NCI-H1105 (cell line): ENCODE results near the gene FEV.

Source experiments
- DNase-seq: peaks from one replicate; lab custom pipeline; 2025; lab: John Stamatoyannopoulos, UW

FEV gene

DNA sequence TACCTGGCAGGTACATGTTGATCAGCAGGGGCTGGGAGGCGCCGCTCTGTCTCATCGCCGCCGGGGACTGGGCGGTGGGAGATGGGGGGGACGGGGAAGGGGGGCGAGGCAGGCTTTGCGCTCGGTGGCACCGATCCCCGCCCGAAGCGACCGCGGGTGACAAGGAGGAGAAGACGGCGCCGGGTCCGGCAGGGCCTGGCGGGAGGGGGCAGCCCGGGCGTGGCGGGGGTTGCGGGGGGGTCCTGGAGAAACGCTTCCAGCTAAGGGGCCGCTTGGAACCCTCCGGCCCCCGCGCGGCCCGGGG, at the start of gene FEV:
FEV (minus strand) TSS at position 164 of the 304 bp plus-strand sequence; CDS start at position 55, 109 bp downstream.
- DNase-seq = peak; percentile 45

DNA sequence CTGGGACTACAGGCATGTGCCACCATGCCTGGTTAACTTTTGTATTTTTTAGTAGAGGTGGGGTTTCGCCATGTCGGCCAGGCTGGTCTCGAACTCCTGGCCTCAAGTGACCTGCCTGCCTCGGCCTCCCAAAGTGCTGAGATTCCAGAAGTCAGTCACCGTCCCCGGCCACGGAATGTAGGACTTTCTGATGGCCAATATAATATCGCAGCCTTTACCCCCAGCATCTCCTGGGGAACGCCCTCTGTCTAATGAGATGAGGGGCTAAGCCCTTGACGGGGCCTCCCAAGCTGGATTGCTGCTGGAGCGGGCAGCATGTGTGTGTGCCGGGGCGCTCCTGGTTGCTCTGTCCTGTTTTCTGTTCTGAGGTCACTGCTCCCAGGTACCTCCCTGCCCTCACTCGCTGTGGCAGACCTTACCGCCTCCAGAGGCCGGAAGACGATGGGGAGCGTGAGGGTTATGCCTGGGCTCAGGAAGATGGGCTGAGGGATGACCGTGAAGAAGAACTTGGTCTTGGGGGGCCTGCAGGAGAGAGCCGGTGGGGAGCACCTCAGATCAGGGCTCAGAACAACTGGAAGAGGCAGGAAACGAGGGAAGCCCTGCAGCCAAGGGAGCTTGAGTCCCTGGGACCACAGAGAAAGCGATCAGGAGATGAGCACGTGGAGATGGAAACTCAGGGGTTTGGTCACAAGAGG, 47.2 kb upstream of the FEV start:
- no peak for DNase-seq

DNA sequence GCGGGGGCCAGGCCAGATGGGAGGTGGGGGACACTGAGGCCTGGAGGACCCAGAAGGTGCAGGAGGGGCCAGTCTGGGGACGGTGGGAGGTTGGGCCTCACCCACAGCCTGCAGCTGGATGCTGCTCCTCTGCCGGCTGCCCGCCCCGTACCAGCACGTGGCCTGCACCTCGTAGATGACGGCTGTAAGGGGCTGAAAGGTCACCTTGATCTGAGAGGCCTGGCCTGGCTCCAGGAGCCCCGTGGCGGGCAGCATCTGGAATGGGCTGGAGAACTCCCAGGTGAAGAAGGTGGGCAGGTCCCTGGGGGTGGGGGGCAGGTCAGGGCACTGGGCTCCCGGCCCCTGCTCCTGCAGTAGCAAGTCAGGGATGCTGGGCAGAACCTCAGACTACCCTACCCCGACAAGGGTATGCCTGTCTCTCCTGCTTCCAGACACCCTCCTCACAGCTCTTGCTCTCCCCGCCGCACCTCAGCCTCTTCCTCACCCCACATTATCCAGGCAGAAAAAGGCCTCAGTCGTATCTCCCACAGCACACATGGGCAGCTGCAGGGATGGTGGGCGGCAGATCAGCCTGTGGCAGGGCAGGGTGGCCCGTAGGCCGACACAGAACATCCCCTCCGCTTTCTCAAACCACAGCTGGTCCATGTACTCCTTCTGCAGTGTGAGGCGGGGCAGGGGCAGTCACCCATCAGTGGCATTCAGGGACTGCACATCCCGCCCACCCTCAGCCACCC, 46.2 kb upstream of the FEV start:
- no peak for DNase-seq

DNA sequence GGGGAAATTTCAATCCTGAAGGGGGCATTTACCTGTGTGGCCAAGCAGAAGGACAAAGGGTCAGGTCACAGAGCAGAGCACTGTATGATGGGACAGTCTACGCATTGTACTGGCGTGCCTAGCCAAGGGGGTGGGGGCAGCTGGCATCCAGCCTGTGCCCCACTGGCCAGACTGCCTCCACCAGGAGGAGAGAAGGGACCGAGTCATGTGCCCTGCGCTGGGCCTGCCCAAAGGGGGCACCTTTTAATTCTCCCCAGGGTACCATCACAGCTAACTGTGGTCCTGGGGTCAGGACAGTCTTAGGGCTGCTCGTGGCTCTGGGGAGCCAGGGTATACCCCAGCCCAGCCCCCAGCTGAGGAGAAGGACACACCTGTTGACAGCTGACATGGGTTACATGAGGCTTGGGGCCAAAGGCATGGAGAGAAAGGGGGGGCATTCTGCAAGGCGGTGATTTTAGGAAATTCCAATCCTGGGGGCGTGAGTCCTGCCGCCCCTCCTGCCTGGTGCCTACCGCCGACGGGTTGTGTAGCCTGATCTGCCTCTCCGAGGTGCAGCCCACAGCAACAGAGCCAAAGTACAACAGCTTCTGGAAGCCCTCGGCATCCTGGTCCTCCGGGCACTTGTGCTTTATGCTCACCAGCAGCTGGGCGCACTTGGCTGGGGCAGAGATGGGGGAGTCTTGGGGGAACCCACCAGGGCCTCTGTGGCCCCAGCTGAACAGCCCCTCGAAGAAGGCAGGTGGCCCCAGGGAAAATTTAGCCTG, 45.4 kb upstream of the FEV start:
- no peak for DNase-seq

DNA sequence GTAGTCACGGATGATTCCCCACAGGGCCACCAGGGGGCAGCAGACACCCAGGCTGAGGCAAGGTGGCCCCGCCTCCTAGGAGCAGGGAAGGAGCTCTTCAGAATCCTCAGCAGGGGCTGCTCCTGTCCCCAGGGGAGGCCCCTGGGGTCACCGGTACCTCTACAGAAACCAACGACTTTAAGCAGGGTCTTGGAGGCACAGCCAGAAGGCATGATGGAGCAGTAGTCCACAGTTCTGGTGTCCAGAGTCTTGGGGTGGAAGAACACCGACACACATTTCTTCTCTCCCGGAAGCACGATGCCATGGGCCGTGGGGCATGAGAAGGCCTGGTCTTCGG, 44.8 kb upstream of the FEV start:
- DNase-seq = peak; percentile 20

DNA sequence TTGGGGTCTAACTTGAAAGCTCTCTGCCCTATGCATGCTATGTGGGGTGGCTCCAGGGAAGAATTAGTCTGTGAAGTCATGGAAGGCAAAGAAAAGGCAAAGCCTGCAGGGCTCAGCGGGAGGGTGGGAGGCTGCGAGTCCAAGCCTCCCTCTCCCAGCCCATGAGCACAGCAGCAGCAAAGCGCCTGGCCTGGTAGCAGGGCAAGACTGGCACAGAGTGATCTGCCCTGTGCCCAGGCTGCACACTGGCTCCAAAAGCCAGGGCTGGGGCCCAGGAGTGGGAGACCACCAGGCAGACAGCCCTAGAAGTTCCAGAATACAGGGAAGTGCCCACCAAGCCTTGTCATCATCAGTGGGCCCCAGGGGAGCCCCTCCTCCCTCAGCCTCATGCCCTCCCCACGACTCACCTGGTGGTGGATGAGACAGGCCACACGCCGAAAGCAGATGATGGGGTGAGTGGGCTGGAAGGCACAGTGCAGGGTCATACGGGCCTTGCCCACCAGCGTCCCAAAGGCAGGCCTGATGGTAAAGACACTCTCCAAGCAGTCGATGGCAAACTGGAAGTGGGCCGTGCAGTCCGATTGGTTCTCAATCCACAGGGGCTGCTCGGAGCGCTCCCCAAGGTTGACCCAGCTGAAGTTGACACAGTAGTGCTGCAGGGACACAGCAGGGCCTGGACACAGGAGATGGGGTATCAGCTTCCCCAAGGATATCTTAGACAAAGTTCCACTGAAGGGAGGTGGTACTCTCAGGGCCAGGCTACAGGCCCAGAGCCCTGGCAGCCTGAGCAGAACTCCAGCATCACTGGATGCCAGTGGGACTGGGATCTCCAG, 44.2 kb upstream of the FEV start:
- no peak for DNase-seq

DNA sequence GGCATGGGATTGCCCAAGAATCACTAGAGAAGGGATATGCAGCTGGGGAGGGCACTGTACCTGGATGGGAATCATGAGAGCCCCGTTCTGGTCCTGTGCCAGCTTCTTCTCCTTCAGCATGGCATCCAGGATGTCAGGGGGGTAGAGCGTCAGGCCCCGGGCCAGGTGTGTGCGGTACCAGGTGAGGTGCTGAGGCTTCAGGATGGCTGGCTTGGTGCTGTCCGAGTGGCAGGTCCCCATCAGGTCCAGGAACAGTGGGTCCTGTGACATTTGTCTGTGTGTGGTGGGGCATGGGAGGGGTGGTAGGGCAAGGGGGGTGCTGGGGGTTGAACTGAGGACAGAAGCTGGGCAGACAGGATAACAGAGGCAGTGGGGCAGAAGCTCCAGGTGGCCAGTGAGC, 43.2 kb upstream of the FEV start:
- DNase-seq = no peak

DNA sequence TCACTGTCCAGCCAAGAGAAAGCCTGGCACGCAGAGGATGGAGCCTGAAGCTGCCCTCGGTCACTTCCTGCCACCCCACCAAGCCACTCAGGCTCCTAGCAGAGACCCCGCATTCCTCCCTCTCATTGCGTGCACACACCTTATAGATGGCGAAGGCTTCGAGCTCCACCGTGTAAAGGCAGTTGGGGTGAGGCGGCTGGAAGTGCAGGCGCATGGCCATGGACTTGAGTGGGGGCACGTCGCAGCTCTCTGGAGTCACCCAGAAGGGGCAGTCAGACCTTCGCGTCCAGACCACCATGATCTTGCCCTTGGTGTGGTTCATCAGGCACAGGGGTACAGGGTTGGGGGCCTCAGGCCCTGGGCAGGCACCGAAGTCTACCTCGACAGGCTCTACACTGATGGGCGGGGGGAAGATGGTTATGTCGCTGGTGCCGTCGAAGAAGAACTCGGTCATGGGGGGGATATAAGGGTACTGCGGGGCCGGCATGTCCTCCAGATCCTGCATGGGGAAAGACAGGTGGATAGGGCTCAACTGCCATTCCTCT, 42.6 kb upstream of the FEV start:
- DNase-seq = no peak

DNA sequence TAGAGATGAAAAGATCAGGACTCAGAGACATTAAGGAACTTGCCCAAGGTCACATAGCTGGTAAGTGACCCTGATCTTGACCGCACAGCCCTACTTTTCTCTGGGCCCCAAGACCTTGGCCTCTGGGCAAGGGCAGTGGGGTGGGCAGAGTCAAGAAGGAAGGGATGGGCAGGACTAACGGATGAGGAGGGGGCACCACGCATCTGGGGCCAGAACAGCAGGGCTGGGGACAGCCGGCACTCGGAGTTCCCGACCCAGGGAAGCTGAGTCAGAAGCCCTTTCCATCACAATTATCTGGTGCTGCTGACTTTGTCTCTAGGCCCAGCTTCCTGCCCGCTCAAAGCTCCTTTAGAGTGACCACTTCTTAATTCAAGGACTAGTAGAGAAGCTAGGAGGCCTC, 42.0 kb upstream of the FEV start:
- DNase-seq = no peak

DNA sequence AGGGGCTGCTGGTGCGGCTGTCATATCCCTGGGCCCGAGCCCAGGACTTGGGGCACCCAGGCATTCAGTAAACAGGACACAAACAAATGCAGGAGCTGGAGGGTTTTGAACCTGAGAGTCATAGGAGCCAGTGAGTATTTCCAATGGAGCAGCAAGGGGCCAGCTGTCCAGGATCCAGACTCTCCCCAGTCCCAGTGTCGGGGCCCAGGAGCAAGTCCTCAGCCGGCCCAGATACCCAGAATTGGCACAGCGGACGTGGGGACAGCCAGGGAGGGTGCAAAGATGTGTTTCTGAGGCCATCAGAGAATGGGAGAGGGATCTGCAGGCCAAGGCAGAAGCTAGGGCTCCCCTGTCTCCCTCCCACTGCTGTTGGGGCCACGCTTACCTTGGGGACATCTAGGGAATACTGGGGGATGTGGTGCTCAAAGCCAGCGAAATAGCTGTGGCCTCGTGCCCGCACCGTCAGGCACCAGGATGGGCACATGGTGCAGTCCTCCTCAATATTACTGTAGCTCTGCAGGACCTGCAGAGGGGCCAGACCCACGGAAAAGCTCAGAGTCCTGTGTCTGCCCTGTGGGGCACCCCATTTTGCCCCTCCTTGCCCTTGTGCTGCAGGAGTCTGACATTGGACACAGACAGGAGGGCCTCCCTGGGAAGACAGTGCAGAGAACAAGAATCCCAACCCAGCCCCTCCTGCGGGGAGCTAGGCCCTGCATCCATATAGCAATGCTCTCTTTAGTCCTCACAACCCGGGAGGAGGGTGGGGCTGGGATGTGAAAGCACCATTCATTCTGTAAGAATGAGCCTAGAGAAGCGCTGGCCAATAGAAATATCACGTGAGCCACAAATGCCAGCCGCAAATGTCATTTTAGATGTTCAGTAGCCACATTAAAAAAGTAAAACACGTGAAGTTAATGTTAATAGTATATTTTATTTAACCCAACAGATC, 40.9 kb upstream of the FEV start:
- DNase-seq = no peak

DNA sequence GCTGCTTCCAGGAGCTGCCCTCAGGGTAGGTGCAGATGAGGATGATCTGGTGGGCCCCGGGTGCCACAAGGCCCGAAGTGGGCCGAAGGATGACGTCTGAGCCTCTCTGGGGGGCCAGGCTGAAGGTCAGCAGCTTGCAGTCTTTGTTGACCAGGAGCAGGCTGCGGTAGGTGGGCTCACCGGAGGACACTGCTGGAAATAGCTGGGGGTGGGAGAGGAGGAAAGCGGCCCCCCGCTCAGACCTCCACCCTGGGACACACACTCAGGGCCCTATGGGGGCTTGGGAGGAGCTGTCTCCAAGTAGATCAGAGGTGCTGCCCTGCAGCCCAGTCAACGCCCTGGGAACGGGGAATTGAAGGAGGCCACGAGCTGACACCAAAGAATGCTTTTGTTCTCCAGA, 39.1 kb upstream of the FEV start:
- no peak for DNase-seq

DNA sequence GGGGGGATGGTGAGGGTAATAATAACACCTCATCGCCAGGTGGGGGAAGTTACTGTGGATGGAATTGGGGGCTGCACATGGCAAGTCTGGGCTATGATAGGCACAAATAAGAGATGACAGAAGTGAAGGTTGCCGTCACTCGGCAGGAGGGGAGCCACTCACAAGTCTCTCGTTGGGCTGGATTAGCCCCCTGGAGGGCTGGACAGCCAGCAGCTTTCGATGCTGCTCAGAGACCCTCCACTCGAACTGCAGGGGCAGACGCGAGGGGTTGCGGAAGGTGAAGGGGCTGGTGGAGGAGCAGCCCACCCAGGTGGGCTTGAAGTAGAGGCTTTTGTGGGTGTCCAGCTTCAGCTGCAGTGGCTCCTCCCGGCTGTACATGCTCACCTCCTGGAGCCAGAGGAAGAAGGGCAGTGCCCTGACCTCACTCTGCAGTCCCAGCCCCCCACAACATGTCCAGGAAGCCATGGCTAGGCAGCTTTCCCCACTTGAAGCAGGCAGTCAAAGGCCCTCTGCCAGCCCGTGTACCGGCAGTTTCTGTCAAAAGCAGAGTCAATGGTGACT, 38.1 kb upstream of the FEV start:
- no peak for DNase-seq

DNA sequence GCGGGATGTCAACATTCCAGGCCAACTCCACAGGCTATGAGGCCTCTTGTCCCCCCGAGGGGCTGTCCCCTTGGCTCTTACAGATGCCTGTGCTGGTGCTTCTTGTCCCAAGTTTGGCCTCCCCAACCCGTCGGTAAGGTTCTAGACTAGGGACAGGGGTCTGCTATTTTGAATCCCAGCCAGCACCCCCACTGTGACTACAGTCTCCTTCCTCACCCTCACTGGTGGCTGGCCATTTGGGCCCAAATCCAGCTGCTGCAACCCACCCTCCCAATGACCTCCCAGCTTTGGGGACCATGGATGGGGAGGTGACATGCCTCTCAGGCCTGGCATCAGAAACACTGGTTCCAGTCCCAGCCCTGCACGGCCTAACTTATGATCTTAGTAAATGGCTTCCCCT, 37.6 kb upstream of the FEV start:
- DNase-seq = no peak

DNA sequence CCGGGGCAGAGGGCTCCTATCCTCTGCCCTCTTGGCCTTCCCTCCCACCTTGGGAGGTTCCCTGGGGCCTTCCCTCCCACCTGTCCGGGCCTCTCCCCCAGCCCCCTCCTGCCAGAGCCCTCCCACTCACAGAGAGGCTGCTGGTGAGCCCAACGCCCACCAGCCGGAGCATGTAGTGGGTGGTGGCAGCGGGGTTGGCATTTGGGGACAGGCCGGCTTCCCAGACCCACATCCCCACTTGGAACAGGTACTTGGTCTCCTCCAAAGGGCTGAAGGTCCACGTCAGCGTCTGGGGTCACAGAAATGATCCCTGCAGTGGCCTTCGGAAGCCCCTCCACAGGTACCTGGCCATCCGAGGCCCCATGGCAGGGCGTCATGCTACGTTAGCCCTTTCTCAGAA, 37.1 kb upstream of the FEV start:
- DNase-seq = no peak

DNA sequence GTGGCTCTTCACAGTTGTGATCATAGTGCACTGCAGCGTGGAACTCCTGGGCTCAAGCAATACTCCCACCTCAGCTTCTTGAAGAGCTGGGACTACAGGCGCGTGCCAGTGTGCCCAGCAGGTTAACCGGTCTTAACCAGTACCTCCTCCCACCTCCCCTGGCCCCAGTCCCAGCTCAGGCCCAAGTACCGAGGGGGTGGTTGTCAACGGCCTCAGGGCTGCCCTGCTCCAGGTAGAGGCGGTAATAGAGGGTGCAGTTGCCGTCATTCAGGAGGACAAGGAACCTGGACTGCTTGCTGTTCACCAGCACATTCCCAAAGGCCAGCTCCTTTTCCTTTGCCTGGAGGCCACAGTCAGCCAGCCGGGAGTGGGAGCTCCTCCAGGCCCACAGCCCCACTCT, 36.6 kb upstream of the FEV start:
- no peak for DNase-seq

DNA sequence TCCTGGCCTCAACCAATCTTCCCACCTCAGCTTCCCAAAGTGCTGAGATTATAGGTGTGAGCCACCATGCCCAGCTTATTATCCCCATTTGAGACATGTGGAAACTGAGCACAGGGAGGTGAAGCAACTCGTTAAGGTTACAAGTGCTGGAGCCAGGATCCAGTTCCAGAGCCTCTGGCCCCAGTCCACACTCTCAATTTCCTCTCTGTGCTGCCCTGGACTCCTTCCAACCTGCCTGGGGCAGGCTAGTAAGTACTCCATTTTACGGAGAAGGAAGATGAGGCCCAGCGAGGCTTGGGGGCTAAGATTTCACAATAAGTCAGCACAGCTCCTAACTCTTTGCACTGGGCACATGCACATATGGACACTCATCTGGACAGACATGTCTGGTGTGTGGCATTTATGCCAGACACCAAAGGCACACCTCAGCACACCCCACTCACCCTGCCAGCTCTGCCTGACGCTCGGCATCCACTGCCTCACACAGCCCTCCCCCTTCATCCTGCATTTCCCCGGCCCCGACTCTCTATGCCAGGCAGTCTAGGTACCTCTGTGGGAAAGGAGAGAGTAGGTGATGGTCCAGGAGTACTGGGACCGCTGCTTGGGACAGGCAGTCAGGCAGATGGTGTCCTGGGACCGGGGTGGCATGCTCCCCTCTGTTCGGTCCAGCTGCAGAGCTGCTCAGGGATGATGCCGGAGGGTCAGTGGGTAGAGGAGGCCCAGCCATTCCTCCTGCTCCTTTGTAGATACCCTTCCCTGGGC, 35.8 kb upstream of the FEV start:
- no peak for DNase-seq

DNA sequence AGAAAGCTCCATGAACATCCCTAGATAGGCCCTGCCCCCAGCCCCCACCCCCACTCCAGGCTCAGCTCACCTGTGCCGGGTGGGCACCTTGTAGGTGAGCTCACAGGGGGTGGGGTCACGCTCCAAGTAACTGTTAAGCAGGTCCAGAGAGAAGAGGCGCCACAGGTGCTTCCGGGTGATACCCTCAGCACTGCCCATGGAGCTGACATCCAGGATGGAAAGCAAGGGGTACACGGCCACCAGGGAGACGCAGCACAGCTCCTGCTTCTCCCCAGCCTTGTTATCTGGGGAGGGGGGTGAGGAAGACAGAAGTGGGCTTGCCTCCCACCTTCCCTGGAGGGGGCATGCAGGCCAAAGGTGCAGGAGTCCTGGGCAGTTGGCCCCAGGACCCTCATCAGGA, 34.5 kb upstream of the FEV start:
- DNase-seq = no peak

DNA sequence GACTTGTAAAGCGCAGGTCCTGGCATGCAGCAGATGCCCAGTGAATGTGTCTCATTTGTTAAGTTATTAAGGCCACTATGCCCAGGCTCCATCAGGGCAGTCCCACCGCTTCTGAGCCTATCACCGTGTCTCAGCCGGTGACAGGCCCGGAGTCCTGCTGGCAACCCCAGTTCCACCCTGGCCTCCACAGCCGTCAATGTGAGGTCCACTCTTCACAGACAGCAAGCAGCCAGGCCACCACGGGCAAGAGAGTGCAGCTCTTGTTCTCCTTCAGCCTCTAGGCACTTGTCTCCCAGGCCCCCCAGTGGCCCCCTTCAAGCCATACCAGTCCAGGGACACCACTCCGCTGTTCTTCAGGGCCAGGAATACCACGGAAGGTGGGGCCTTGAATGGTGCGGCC, 33.7 kb upstream of the FEV start:
- DNase-seq = no peak

DNA sequence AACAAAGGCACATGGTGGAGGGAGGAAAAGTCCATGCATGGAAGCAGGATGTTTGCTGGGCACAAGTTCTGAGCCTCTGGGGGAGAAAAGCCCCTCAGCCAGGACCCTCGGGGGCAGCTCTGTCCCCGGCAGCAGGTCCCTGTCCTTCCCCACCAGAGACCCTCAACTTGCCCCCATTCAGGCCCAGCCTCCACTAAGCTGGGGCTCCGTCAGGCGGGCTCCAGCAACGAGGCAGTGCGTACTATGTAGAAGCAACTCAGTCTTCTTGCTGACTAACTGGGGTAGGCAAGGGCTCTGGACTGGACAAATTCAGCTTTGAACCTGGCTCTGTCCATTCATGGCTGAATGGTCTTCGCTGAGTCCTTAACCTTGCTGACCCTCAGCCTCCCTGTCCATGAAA, 33.3 kb upstream of the FEV start:
- DNase-seq = no peak
